Rectal smooth muscle tissue (tissue), 1 donor: ENCODE measurements around the gene PPM1B.
"Not testable (repeated sequence)": the region's sequence is repeated elsewhere in the genome, so short reads cannot be mapped to it uniquely, and the experiment has no call there.

Experiments used
- H3K27ac ChIP-seq: one replicate; pipeline ENCODE4 v1.7.0; 2013; ENCODE audit warnings: low read depth, low read length, inconsistent platforms
- H3K27me3 ChIP-seq: one replicate; pipeline ENCODE4 v1.7.0; 2013; ENCODE audit warnings: low read length; ENCODE audit not compliant: control insufficient read depth, insufficient read depth
- H3K36me3 ChIP-seq: one replicate; pipeline ENCODE4 v1.7.0; 2013; ENCODE audit warnings: low read length; ENCODE audit not compliant: control insufficient read depth, insufficient read depth
- H3K4me1 ChIP-seq: one replicate; pipeline ENCODE4 v1.7.0; 2013; ENCODE audit warnings: low read length; ENCODE audit not compliant: control insufficient read depth, insufficient read depth
- H3K4me3 ChIP-seq: one replicate; pipeline ENCODE4 v1.7.0; 2013; ENCODE audit warnings: low read length
- H3K9ac ChIP-seq: one replicate; pipeline ENCODE4 v1.7.0; 2013; ENCODE audit warnings: low read length

Gene PPM1B

DNA sequence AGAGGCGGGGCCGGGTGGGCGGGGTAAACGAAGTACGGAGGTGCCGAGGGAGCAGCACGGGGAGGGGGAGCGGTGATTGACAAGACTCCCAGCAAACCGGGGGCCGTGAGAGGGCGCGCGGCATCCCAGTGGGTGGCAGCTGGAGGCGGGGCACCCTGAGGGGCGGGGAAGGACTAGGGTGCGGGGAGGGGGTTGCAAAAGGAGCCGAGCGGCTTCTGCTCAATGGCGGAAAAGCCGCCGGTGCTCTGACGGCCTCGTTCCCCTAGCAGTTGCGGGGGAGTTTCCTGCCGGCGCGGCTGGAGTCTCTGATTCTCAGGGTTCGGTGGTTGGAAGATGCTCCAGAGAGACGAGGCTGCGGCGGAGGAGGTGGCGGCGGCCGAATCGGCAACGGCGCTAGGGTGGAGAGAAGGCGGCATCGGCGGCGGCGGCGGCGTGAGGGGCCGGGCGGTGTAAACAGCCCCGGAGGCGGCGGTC is at the start of gene PPM1B:
PPM1B (plus strand) TSS at position 195 of the 474 bp plus-strand sequence. CDS start 32,325 bp downstream, outside the sequence.
- H3K27me3 ChIP-seq: no peaks in the 10 kb centered on the region
- H3K4me1 ChIP-seq: peaks cover 4% of the 10 kb centered on the region
- H3K36me3 ChIP-seq: no peaks in the 10 kb centered on the region
- peak within 1 kb of the TSS; percentile 99 for H3K27ac ChIP-seq
- peak within 1 kb of the TSS; percentile 91 for H3K9ac ChIP-seq
- peak within 1 kb of the TSS; percentile 79 for H3K4me3 ChIP-seq

DNA sequence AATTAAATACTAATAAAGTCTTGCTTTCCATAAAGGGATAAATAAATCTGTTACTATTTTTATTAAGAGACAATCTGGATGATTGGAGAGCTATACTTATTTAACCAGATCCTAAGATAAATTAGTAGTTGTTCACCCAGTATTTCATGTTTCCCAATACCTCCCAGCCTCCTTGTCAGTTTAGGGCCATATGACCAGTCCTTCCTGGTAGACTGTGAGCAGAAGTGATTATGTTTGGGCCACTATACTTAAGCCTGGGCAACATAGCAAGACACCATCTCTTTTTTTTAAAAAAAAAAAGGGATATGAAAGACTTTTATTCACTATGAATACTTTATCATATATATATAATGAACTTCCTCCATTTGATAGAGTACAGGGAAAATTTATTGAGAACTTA is 48.8 kb upstream of the PPM1B start:
- no peaks in the 10 kb centered on the region for H3K27me3 ChIP-seq
- no peaks in the 10 kb centered on the region for H3K36me3 ChIP-seq
- H3K9ac ChIP-seq: no peak overlapping the region
- H3K27ac ChIP-seq: no peak overlapping the region
- H3K4me1 ChIP-seq: no peaks in the 10 kb centered on the region
- H3K4me3 ChIP-seq: no peak overlapping the region

DNA sequence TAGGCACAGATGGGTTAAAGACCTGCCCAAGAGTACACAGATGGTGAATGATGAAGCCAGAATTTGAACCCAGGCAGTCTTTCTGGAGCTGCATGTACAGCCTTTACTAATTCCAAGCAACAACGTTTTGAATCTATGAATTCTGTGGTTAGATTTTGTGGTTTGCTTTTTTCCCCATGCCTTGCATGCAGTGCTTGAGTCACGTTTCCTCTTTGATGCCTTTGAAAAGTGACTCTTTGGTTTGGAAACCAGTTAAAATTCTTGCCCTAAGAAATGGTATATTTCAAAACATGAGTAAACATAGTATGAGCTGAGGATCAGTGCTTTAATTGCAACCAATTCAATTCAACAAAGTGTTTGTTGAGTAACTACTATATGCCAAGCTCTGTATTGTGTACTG is 48.2 kb upstream of the PPM1B start:
- H3K27ac ChIP-seq: no peak overlapping the region

DNA sequence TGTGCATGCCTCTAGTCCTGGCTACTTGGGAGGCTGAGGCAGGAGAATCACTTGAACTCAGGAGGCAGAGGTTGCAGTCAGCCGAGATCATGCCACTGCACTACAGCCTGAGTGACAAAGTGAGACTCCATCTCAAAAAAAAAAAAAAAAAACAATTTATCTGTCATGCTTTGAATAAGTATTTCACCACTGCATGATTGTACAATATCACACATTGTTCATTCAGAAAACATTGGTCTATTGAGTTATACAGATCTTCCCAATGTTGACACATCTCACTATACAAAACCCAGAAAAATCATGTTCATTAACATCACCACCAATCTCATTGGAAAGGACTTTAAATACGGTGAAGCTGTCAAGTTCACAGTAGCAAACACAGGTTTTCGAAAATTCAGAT is 46.8 kb upstream of the PPM1B start:
- H3K9ac ChIP-seq: no peak overlapping the region
- H3K27ac ChIP-seq: no peak overlapping the region
- no peaks in the 10 kb centered on the region for H3K4me1 ChIP-seq
- H3K36me3 ChIP-seq: no peaks in the 10 kb centered on the region
- H3K4me3 ChIP-seq: no peak overlapping the region
- no peaks in the 10 kb centered on the region for H3K27me3 ChIP-seq

More for the DNA sequence above, 48.2 kb upstream of the PPM1B start:
- H3K4me1 ChIP-seq: no peaks in the 10 kb centered on the region
- H3K4me3 ChIP-seq: no peak overlapping the region
- H3K36me3 ChIP-seq: no peaks in the 10 kb centered on the region
- H3K9ac ChIP-seq: no peak overlapping the region
- no peaks in the 10 kb centered on the region for H3K27me3 ChIP-seq

DNA sequence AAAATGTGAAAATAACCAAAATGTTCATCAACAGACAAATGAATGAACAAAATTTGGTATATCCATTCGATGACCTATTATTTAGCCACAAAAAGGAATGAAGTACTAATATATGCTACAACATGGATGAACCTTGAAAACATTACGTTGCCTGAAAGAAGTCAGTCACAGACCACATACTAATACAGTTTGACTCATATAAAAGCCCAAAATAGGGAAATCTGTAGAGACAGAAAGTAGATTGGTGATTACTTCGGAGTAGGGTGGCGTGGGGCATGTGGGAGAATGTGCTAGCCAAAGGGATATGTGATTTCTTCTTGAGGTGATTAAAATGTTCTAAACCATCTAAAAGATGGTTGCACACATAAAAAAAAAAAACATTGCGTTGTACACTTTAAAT is 44.2 kb upstream of the PPM1B start:
- Histone ChIP-seq H3K27me3 (no peaks in the 10 kb centered on the region), H3K9ac (no peak overlapping the region), H3K4me3 (no peak overlapping the region), H3K4me1 (no peaks in the 10 kb centered on the region), H3K27ac (no peak overlapping the region), H3K36me3 (no peaks in the 10 kb centered on the region)

DNA sequence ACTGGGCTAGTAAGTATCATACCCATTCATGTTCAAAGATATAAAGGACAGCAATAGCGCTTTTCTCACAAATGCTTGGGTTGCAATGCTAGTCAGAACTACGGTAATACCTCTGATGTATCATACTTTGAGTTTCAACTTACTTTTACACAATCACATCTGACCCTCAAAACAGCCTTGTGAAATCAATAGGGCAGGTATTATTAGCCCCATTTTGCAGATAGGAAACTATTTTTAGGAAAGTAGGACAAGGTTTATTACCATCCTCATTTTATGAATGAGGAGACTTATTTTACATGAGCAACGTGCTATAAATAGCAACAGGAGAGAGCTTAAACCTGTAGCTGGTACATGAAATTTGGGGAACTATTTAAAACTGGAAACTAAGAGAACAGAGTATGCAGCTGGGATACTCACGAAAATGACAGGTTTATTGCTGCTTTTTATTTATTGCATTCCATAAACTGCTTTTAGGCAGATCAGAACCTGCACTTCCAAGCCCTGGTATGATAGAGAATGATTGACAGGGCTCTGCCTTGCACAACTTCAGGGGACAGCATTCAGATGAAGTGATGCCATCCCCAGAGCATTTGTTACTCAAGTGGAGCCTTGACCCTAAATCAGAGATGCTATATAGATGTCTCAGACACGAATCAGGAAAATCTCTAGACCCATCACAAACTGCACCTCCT is 42.4 kb upstream of the PPM1B start:
- no peaks in the 10 kb centered on the region for H3K36me3 ChIP-seq
- H3K9ac ChIP-seq: no peak overlapping the region
- no peak overlapping the region for H3K4me3 ChIP-seq
- no peaks in the 10 kb centered on the region for H3K4me1 ChIP-seq
- no peaks in the 10 kb centered on the region for H3K27me3 ChIP-seq
- H3K27ac ChIP-seq: no peak overlapping the region

DNA sequence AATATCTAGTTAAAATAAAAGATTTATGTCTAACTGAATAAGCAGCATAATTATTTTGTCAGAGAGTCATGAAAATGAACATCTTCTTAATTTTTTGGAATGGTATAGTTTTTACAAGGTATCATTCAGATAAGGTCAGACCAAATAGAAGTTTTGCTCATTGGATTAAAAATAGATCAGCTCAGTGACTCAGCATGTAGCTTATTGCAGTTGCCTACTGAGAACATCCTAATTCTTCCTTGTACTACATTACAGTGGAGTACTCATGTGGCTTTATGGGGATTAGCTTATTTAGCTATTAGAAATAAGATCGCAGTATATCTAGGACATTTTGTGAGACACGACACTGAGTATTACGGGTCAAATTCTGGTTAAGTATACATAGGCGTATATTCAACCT is 38.2 kb upstream of the PPM1B start:
- no peak overlapping the region for H3K9ac ChIP-seq
- H3K27me3 ChIP-seq: no peaks in the 10 kb centered on the region
- H3K4me1 ChIP-seq: no peaks in the 10 kb centered on the region
- no peaks in the 10 kb centered on the region for H3K36me3 ChIP-seq
- H3K27ac ChIP-seq: no peak overlapping the region
- no peak overlapping the region for H3K4me3 ChIP-seq

DNA sequence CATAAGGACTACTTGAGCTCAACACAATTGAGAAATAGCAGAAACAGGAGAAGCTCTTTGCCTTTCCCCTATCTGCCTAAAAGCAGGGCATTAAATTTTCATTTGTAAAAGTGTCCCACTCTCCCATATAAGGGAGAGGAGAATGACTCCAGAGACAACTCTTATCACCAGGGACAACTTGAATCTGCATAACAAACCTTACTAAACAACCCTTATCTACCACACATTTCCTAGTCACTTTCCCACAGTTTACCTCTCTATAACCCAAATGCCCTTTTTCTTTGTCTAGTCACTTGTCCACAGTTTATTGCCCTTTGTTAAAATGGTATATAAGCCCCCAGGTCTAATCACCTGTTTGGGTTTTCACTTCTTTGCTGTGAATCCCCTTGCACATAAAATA is 37.5 kb upstream of the PPM1B start:
- H3K27me3 ChIP-seq: no peaks in the 10 kb centered on the region
- H3K9ac ChIP-seq: no peak overlapping the region
- no peak overlapping the region for H3K4me3 ChIP-seq
- no peak overlapping the region for H3K27ac ChIP-seq
- H3K36me3 ChIP-seq: no peaks in the 10 kb centered on the region
- H3K4me1 ChIP-seq: no peaks in the 10 kb centered on the region

DNA sequence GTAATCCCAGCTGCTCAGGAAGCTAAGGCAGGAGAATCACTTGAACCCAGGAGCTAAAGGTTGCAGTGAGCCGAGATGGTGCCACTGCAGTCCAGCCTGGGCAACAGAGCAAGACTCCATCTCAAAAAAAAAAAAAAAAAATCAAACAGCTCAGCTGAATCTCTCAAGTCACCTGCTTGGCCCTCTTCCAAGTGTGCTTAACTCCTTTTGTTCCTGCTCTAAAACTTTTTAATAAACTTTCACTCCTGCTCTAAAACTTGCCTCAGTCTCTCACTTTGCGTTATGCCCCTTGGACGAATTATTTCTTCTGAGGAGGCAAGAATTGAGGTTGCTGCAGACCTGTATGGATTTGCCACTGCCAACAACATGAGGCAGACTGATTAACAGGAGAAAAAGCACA is 35.1 kb upstream of the PPM1B start:
- not testable (repeated sequence) for H3K36me3 ChIP-seq, H3K4me3 ChIP-seq, H3K4me1 ChIP-seq, H3K9ac ChIP-seq, H3K27me3 ChIP-seq, H3K27ac ChIP-seq

DNA sequence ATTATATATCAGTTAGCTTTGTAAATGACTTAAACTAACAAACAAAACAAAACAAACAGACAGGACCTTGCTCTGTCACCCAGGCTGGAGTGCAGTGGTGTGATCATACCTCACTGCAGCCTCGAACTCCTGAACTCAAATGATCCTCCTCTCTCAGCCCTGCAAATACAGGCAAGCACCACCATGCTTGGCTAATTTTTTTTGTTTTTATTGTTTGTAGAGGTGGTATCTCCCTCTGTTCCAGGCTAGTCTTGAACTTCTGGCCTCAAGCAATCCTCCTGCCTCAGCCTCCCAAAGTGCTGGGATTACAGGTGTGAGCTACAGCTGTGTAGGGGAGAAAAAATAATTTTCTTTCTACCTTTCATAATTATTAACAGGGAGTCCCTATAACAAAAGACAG is 33.8 kb upstream of the PPM1B start:
- no peaks in the 10 kb centered on the region for H3K36me3 ChIP-seq
- no peak overlapping the region for H3K4me3 ChIP-seq
- no peak overlapping the region for H3K27ac ChIP-seq
- no peaks in the 10 kb centered on the region for H3K4me1 ChIP-seq
- no peaks in the 10 kb centered on the region for H3K27me3 ChIP-seq
- H3K9ac ChIP-seq: no peak overlapping the region

DNA sequence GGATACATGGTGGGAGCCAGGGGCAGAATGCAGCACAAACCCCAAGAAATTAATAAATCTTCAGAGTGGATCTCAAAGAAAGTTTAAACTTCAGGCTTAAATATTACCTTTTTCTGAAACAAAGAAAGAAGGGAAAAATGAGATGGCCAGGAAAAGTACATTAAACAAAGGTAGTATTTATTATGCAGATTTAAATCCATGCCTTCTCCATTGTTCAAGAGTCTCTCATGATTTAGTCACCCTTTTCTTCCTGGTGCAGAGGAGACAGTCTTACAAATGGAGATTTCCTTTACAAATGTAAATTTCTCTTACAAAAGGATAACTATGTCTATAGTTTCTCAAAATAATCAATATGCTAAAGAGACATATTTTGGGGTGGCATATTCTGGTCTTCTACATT is 33.4 kb upstream of the PPM1B start:
- no peak overlapping the region for H3K27ac ChIP-seq
- H3K4me1 ChIP-seq: no peaks in the 10 kb centered on the region
- no peak overlapping the region for H3K4me3 ChIP-seq
- H3K36me3 ChIP-seq: no peaks in the 10 kb centered on the region
- no peaks in the 10 kb centered on the region for H3K27me3 ChIP-seq
- no peak overlapping the region for H3K9ac ChIP-seq

DNA sequence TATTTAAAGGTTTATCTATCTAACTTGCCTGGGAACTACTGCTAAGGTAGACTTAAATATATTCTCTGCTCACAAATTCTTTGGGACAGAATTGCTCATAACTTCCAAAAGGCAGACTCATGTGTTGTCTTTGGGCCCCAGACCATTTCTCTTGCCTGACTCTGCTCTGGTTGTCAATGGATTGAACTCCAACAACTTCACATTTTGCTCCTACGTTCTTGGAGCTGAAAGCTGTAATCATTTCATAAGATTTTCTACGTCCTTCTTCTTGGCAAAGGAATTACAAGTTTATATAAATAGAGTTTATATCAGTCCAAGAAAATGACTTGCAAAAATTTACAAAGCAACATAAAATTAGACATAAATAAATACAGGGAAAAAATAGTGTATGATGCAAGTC is 32.9 kb upstream of the PPM1B start:
- Histone ChIP-seq H3K27ac (no peak overlapping the region), H3K4me3 (no peak overlapping the region), H3K9ac (no peak overlapping the region)

DNA sequence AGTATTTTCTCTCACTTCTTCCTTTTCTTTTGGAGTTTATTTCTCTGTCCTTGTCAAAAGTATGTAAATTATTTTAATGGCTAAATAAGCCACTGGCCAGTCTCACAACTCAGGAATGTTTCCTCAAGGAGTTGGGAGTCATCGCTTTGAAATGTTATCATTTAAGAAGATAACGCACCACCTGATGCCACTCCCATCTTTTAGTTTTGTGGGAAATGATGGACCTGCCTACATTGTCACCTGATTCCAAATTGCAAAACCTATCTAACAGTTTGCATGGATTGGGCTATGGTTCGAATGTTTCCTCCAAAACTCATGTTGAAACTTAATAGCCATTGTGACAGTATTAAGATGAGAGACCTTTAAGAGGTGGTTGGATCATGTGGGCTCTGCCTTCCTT is 32.4 kb upstream of the PPM1B start:
- H3K27me3 ChIP-seq: no peaks in the 10 kb centered on the region
- no peak overlapping the region for H3K4me3 ChIP-seq
- no peaks in the 10 kb centered on the region for H3K36me3 ChIP-seq
- no peak overlapping the region for H3K27ac ChIP-seq
- H3K9ac ChIP-seq: no peak overlapping the region
- H3K4me1 ChIP-seq: no peaks in the 10 kb centered on the region

More for the DNA sequence above, 32.9 kb upstream of the PPM1B start:
- Histone ChIP-seq H3K4me1 (no peaks in the 10 kb centered on the region), H3K27me3 (no peaks in the 10 kb centered on the region), H3K36me3 (no peaks in the 10 kb centered on the region)
